Metanephros (tissue), 1 donor: Measurements from ENCODE around the gene CAPZA3. TPM values are rescaled to one million over a fixed set of nuclear protein-coding genes. Genes with fewer than 3 reads are reported as not detected.

Experiments
- total RNA-seq: library from RNA; depleted of rRNA; stranded (reverse); fragments of >200 nt; gene quantifications from one replicate; pipeline ENCODE4 v1.2.3, GENCODE V29; 2014

The CAPZA3 gene, protein sequence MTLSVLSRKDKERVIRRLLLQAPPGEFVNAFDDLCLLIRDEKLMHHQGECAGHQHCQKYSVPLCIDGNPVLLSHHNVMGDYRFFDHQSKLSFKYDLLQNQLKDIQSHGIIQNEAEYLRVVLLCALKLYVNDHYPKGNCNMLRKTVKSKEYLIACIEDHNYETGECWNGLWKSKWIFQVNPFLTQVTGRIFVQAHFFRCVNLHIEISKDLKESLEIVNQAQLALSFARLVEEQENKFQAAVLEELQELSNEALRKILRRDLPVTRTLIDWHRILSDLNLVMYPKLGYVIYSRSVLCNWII
- not detected for total RNA-seq

GRCh38 chr12:18737819-18738218 lies at the start of gene CAPZA3, which contains the start of gene PLCZ1:
CAPZA3 (plus strand) TSS chr12:18738119; CDS start chr12:18738269, 150 bp downstream.
PLCZ1 (minus strand) TSS chr12:18738012; CDS start chr12:18737371, 641 bp downstream.

Other genes with a start within 250 kb of the CAPZA3 start
- 1.2 TPM for gene PLCZ1, start 107 bp upstream of the CAPZA3 start, total RNA-seq